C4-2B (cell line): ENCODE measurements around the gene LBHD2.

Experiments
- H3K27ac ChIP-seq: fragments of 450-650 bp; 2 replicates; pipeline ENCODE4 v1.5.1; 2017
- CTCF ChIP-seq: fragments of 450-650 bp; conservative IDR thresholded peaks from 2 replicates; pipeline ENCODE4 v1.5.1; 2017; ENCODE audit warnings: mild to moderate bottlenecking
- ZFX ChIP-seq: fragments of 450-650 bp; IDR thresholded peaks from 2 replicates; pipeline ENCODE4 v1.6.1; 2017

The LBHD2 gene

GRCh38 chr14:103093856-103094405 lies 9.9 kb downstream of the LBHD2 start:
- H3K27ac ChIP-seq, result no peak overlapping the region
- no peak for TF ChIP-seq ZFX
- no peak for TF ChIP-seq CTCF

GRCh38 chr14:103094406-103095209 lies 10.6 kb downstream of the LBHD2 start, which contains the start of gene EXOC3L4:
TSS of gene EXOC3L4 (plus strand) at chr14:103094725. CDS start at chr14:103100220, 5,495 bp downstream.
- H3K27ac ChIP-seq, result peak within 1 kb of the TSS; percentile 41
- no peak for TF ChIP-seq CTCF
- TF ChIP-seq ZFX, result no peak

- peak overlapping the region; percentile 41 for H3K27ac ChIP-seq
- TF ChIP-seq CTCF, result no peak
- TF ChIP-seq ZFX, result no peak
These were observed 11.3 kb downstream of the LBHD2 start for GRCh38 chr14:103095210-103095778.

- no peak for TF ChIP-seq CTCF
- TF ChIP-seq ZFX, result no peak
- H3K27ac ChIP-seq, result peak overlapping the region; percentile 18; the same call in 1 of the 2 replicates
These were observed 12.4 kb downstream of the LBHD2 start for GRCh38 chr14:103096387-103096786.

- no peak for TF ChIP-seq CTCF
- TF ChIP-seq ZFX, result no peak
These were observed 13.4 kb downstream of the LBHD2 start for GRCh38 chr14:103097244-103097993.

GRCh38 chr14:103097994-103098957 lies 14.3 kb downstream of the LBHD2 start:
- H3K27ac ChIP-seq, result no peak overlapping the region
- TF ChIP-seq CTCF, result no peak
- TF ChIP-seq ZFX, result no peak

More at GRCh38 chr14:103097244-103097993, 13.4 kb downstream of the LBHD2 start:
- no peak overlapping the region for H3K27ac ChIP-seq
